Fibroblast of villous mesenchyme (primary cell): Measurements from ENCODE around the gene LRCH1. TPM values are rescaled to one million over a fixed set of nuclear protein-coding genes. Genes with fewer than 3 reads are reported as not detected.
A peak's percentile ranks its signal among the peaks of the same experiment; 100 is the strongest.

ENCODE experiments used
- DNase-seq: peaks from one replicate; pipeline ENCODE4 v3.0.0-alpha.2; 2010; ENCODE audit warnings: low read depth
- H3K4me3 ChIP-seq: 2 replicates; pipeline ENCODE4 v1.5.1; 2011; ENCODE audit warnings: low read depth, mild to moderate bottlenecking, low read length
- total RNA-seq: library from RNA; depleted of rRNA; stranded (reverse); fragments of >200 nt; gene quantifications from 2 replicates; pipeline ENCODE4 v1.2.3, GENCODE V29; 2012
- TF ChIP-seq, protein P1 (sequence below): IDR thresholded peaks from 2 replicates; pipeline ENCODE4 v1.5.1; 2012; ENCODE audit warnings: low read depth, mild to moderate bottlenecking, low read length; ENCODE audit not compliant: insufficient read depth

LRCH1 gene
- total RNA-seq, 1 donor: 9.1 TPM

DNA sequence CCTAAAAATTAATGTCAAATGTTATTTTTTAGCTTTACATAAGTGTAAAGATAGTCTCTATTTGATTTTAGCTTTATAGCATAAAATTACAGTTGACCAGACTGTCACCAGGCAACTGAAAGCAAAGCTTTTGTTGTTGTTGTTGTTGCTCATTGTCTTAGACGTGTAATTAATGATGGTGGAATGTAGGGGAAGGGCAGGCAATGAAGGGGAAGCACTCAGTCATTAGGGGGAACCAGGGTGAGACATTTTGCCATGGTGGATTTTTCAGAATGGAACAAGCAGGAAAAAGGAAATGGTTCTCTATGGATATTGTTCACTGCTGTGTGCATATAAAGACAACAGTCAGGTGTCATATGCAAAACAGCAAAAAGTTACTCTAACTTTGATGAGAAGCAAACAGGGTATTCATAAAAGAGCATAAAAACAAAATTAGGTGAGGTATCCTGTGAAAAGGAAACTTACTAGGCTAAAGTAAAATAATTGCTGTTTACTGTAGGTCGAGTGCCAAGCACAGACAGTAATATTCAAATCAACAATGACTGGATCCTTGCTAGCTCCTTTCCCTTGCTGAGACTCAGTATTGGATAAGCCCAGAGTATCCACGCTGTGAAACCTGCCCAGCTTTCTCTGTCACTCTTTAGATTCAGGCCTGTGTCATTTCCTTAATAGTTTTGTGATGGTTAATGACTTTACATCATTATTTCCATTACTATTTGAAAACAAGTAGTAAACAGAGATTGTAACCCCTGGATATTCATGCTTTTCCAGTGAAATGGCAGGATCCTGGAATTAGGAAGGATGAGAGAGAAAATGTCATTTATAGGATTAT, 110.5 kb downstream of the LRCH1 start:
- DNase-seq: no peak
- H3K4me3 ChIP-seq: no peak overlapping the region
- TF ChIP-seq, protein P1, sequence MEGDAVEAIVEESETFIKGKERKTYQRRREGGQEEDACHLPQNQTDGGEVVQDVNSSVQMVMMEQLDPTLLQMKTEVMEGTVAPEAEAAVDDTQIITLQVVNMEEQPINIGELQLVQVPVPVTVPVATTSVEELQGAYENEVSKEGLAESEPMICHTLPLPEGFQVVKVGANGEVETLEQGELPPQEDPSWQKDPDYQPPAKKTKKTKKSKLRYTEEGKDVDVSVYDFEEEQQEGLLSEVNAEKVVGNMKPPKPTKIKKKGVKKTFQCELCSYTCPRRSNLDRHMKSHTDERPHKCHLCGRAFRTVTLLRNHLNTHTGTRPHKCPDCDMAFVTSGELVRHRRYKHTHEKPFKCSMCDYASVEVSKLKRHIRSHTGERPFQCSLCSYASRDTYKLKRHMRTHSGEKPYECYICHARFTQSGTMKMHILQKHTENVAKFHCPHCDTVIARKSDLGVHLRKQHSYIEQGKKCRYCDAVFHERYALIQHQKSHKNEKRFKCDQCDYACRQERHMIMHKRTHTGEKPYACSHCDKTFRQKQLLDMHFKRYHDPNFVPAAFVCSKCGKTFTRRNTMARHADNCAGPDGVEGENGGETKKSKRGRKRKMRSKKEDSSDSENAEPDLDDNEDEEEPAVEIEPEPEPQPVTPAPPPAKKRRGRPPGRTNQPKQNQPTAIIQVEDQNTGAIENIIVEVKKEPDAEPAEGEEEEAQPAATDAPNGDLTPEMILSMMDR: no peak

DNA sequence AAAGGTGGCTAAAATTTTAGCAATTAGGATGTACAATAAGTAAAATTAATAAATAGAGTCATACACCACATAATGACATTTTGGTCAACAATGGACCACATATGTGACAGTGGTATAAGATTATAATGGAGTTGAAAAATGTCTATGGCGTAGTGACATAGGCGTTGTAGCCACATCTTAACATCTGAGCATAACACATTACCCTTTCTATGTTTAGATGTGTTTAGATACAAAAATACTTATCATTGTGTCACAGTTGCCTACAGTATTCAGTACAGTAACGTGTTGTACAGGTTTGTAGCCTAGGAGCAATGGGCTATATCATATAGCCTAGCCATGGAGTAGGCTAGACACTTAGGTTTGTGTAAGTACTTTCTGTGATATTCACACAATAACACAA, 111.2 kb downstream of the LRCH1 start:
- TF ChIP-seq, protein P1: no peak
- no peak for DNase-seq

DNA sequence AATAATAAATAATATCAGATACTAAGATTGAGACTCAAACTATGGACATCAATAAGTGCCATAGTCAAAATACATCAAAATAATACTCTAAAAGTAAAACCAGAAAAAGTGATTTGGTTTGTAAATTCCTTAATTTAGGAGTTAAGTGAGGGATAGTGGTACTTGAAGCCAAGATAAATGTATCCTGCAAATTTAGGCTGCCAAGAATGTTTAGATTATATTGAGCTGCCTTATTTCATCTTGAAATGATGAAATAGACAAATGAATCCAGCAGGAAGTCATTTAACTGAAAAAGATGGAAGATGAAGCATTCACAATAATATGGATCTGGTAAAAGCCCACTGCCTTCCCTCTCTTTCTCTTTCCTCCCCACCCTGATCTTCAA, 112.3 kb downstream of the LRCH1 start:
- TF ChIP-seq, protein P1: no peak
- no peak for DNase-seq
- H3K4me3 ChIP-seq: no peak overlapping the region

More for the DNA sequence above, 111.2 kb downstream of the LRCH1 start:
- H3K4me3 ChIP-seq: no peak overlapping the region

DNA sequence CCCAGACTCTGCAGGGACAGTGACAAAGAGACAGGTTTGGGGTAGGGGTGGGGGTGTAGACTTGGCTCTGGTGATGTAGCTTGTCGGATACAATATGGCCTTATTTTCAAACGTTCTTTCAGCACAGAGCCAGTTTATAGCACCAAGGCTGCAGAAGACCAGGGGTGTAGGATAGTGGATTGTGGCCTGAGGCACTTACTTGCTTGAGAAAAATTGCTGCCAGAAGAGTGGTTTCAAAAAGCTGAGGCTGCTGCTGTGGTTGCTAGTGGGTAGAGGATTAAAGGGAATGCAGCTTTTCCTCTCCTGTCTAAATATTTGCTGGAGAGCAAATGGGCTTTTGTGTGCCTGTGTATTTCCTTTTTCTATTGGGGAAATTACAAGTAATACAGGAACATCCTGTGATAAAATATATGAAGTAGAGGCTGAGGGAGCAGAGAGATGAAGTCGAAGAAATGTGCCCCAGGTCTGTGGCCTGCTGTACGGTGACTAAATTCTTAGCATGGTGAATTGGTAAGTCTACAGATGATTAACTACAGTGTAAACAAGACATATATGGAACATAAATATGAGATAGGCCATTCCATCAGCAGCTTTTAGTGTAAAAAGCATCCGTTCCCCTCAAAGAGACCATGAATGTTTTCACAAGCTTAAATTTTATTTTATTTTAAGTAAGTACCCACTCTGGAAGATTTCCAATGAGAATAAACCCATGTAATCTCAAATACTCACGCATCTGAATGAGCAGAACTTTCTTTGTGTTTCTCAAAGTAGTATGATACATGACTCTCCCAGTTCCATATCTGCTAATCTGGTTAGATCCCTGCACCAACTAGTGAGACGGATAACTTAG, 112.9 kb downstream of the LRCH1 start:
- no peak overlapping the region for H3K4me3 ChIP-seq
- peak; percentile 55 for DNase-seq
- TF ChIP-seq, protein P1: no peak

DNA sequence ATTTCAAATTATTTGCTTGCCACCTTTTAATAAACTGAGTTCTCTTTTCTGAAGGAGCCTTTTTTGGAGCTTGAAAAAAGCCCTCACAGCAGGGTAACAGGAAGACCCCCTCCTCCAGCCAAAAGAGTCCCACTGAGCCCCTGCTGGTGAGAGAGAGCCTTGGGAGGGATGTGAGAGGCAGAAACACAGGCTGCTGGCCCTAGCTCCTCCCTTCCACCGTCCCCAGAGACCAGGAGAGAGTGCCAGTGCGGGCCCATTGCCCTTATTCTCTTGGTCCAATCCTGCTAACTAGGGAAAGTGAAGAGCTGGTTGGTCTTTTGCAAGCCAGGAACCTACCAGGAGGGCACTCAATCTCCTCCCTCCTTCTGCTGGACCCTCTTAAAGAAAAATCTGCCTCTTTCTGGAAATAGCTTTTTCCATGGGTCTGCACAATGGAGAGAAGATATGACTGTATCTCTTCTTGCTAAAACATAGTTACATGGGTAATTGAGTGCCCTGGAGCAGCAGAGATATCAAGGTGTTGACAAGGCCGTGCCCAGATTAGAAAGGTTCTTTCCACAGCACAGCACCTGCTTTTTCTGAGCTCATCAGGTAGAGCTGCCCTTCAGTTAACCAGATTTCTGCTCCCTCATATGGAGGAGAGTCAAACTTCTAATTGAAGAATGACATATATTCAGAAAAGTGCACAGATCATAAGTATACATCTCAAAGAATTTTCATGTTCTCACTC, 113.9 kb downstream of the LRCH1 start:
- no peak for DNase-seq
- TF ChIP-seq, protein P1: no peak
- H3K4me3 ChIP-seq: no peak overlapping the region

DNA sequence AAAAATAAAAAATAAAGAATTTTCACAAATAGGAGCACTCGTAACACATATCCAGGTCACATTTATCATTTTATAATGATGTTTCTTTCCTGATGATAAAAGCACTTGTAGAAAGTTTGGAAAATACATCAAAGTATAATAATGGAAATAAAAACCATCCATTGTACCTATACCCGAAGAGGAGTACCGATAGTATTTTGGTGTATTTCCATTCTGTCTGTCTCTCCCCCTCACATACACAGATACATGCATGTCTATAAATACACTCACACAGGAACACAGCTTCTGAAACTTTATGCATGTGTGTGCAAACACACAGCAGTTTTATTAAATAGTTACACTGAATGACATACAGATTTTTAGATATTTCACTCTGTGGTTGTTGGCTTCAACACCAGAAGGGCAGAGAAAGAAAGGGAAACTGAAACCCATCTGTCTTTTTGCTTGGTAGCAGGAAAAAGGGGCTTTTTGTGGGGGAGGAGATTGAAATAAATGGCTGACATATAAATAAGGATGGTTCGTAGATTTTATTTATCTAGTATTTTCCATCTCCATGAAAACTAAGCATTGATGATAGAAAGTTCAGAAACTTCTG, 114.8 kb downstream of the LRCH1 start:
- DNase-seq: peak; percentile 37
- H3K4me3 ChIP-seq: peak overlapping the region; percentile 45
- TF ChIP-seq, protein P1: no peak
